Measurements from ENCODE around the gene SELENON.

Gene SELENON, protein sequence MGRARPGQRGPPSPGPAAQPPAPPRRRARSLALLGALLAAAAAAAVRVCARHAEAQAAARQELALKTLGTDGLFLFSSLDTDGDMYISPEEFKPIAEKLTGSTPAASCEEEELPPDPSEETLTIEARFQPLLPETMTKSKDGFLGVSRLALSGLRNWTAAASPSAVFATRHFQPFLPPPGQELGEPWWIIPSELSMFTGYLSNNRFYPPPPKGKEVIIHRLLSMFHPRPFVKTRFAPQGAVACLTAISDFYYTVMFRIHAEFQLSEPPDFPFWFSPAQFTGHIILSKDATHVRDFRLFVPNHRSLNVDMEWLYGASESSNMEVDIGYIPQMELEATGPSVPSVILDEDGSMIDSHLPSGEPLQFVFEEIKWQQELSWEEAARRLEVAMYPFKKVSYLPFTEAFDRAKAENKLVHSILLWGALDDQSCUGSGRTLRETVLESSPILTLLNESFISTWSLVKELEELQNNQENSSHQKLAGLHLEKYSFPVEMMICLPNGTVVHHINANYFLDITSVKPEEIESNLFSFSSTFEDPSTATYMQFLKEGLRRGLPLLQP

DNA sequence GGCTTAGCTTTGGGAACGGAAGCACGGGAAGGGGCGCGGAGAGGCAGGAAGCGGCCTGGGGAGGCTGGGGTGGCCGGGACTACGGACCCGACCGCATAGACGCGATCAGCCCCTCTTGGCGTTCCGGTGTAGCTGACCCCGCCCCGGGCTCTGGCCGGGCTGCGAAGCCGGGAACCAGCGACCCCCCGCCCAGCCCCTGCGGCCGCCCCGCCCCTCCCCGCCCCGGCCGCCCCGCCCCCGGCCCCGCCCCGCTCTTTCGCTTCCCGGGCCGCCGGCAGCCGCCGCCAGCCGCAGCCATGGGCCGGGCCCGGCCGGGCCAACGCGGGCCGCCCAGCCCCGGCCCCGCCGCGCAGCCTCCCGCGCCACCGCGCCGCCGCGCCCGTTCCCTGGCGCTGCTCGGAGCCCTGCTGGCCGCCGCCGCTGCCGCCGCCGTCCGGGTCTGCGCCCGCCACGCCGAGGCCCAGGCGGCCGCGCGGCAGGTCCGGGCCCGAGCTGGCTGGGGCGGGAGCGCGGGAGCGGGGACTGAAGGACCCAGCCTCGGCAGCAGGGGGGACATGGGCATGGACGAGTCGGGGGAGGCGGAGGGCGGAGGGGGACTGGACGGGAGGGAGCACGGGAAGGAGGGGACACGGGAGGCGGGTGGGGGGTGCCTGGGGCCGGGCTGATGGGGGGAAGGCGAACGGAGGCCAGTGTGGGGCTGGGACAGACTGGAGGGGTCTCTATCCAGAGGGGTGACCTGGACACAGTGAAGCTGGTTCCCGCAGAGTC, at the start of gene SELENON:
TSS of gene SELENON (plus strand) at position 259 of the 768 bp plus-strand sequence. CDS start at position 297, 38 bp downstream.
- peak; percentile 32 for DNase-seq

- DNase-seq: no peak
Observed at GRCh38 chr1:25750923-25751605, 48.9 kb upstream of the SELENON start.

DNA sequence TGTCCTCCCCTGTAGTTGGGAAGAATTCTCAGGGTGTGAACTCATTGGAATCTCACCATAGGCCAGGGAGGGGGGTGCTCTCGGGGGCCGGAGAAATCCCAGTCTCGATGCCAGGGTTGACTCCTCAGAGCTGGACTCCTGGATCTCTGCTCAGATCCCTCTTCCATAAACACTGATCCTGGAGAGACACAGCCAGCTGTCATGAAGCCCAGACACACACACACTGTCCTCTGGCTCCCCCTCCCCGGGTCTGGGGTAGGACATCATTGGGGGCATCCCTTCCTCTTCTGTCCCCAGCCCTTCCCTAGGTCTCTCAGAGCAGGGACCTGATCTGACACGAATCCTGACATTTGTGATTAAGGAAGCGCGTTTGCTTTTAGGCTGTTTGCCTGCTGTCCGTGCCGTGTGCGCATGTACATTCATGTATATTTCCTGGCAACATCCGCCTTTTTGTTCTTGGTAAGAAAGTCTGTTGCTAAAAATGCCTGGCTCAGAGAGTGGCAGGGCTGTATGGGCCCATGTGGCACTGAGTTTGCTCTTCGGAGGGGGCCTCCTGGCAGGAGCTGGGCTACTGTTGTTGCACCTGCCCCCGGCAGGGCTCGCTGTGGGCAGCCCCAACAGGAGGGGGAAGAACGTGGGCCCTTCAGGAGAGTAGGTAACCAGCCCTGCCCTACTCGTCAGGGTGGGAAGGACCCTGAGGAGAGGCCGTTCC, 45.4 kb upstream of the SELENON start:
- DNase-seq: no peak

- DNase-seq: no peak
Observed at GRCh38 chr1:25755475-25756125, 44.4 kb upstream of the SELENON start.

GRCh38 chr1:25756215-25756614, 43.8 kb upstream of the SELENON start:
- no peak for DNase-seq

GRCh38 chr1:25757151-25757845, 42.7 kb upstream of the SELENON start:
- no peak for DNase-seq

GRCh38 chr1:25757846-25758185, 42.2 kb upstream of the SELENON start:
- DNase-seq: no peak

DNA sequence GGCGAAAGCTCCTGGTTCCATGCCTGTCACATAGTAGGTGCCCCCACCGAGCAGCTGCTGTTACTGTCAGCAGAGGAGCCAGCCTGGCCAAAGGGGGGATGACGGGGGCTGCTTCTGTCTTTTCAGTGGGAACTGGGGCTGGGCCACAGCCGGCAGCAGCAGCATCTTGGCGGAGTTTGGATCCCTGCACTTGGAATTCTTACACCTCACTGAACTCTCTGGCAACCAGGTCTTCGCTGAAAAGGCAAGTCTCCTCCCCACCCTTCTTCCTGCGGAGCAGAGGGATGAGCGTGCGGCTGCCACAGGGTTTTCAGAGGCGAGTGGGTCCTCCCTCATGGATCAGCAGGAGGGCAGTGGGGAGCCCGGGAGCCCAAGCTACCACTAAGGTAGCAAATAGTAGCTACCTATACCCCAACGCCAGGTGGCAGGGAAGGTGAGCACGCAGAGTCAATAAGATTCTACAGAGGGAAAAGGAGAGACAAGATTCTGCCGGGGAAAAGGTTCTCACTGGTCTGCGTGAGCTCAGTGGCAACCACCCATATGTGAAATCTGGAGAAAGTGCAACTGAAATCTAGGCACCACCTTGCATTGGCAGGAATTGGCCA, 41.4 kb upstream of the SELENON start:
- no peak for DNase-seq

DNA sequence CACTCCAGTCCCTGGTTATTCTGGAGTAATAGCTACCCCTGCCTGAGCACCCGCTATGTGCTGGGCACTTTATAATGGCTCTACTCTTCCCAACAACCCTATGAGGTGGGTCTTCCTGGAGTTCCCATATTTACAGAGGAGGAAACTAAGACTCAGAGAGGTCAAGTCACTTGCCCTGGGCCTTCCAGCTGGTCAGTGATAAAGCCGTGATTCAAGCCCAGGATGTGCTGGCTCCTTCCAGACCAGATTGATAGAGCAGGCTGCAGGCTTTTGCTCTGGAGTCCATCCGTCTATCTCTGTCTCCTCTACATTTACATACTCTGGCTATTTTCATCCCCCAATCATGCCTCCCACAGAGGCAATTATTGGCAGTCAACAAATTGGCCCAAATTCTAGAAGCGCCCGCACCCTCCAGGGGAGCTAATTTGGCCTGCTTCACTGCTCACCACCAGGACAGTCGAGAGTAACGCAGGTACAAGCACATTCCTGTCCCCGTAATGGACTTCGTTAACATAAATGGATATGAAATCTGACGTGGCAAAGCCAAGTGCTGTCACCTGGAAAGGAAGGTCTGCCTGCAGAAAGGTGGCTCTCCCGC, 39.8 kb upstream of the SELENON start:
- DNase-seq: no peak

DNA sequence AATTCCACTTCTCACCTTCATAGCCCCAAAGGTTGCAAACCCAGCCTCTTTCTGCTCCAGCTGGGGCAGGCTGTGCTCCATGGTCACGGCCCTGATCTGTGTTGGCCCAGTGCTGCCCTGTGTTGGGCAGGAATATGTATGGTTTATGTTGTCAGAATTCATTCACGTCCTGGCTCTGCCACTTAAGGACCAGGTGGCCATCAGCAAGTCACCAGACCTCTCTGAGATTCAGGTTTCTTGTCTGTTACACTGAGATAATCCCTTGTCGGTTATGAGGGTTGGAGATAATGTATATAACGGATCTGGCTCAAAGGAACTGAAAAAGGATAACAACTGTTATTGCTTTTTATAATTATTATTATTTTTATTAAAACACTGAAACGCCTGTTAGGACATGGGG, 39.1 kb upstream of the SELENON start:
- no peak for DNase-seq

DNA sequence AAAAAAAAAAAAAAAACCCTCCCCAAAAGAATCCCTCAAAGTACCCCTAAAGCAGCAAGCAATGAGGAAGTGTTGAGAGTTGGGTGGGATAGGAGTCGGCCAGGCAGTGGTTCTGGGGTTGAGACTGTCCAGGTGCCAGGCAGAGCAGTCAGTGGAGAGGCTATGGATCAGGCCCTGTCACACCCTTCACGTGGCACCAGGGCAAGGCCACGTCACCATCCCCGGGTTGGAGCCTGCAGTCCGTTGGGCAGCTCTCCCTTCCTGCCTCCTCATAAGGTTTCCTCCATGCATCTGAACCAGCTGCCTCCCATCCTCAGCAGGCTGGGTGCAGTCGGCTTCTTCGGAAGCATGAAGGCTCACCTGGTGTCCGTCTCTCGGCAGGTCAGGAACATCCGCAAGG, 36.5 kb upstream of the SELENON start:
- DNase-seq: no peak

DNA sequence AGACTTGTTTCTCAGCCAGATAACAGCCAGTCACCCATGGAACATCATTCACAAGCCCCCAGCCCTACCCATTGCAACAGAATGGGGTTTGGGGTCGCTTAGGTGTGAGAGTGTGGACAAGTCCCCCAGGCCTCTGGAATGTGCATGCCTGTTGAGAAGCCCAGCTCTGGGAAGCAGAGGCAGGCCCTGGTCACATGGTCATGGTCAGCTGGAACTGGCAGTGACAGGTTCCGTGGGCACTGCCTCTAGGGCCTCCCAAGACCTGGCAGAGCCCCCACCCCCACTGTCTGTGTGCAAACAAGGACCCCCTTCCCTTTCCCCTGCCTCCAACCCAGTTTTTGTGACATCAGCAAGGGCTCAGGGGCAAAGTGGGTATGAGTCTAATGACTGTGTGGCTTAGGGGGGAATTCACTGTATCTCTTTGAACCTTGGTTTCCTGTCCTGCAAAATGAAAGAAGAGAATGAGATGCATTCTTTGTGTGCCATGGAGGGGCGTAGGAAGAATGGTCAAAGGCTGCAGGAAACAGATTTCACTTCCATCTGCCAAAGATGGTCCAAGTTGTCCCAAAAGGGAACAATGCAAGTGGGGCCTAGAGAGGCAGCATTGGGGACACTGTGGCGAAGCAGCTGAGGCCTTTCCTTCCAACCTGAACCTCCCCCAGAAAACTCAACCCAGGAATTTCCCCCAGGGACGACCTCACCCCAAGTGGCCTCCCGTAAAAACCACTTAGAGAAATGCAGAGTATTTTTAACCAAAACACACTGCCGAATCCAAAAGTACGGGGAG, 34.7 kb upstream of the SELENON start:
- DNase-seq: no peak

GRCh38 chr1:25765923-25766589, 33.9 kb upstream of the SELENON start:
- DNase-seq: no peak

DNA sequence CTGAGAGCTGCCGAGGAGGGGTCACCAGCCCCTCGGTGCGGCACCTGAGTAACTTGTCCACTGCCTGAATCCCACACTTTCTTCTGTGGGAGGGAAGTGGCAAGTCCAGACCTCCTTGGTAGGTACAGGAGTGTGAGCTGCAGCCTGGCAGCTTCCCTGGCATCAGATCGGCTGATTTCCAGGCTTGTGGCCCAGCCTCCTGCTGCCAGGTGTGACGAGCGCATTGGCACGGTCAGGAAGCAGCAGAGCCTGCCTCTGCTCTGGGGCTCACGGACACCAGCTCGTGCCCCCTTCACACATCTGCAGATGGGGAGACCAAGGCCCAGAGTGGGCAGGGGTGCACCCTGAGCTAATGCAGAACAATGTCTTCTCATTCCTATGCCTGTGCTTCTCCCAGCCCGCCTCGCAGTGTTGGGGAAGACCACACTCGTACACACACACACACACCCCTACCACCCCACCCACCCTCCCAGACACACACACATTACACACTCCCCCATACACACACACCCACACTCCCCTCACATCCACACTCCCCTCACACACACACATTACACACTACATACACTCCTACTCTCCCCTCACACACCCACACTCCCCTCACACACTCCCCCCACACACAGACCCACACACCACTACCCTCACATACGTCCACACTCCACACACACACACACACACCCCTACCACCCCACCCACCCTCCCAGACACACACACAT, 33.1 kb upstream of the SELENON start:
- no peak for DNase-seq

- no peak for DNase-seq
Observed at GRCh38 chr1:25767437-25767770, 32.6 kb upstream of the SELENON start.

DNA sequence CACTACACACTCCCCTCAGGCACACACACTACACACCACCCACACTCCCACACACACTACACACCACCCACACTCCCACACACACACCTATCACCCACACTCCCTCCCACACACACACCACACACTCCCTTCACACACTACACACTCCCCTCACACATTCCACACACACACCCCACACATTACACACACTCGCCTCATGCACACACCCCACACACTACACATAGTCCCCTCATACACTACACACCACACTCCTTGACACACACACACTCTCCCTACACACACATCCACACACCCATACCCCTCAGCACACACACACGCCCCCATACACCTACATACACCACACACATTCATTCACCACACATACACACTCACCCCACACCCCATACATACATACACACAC, 31.0 kb upstream of the SELENON start:
- no peak for DNase-seq

- DNase-seq: no peak
Observed at GRCh38 chr1:25769625-25770383, 30.2 kb upstream of the SELENON start.

All from NCI-H2029 (cell line).